ENCODE data around the gene SMARCB1. TPM values are rescaled to one million over a fixed set of nuclear protein-coding genes. Genes with fewer than 3 reads are reported as not detected.

SMARCB1 gene
- total RNA-seq, 1 donor from 2014 or later, result 52.0 TPM

DNA sequence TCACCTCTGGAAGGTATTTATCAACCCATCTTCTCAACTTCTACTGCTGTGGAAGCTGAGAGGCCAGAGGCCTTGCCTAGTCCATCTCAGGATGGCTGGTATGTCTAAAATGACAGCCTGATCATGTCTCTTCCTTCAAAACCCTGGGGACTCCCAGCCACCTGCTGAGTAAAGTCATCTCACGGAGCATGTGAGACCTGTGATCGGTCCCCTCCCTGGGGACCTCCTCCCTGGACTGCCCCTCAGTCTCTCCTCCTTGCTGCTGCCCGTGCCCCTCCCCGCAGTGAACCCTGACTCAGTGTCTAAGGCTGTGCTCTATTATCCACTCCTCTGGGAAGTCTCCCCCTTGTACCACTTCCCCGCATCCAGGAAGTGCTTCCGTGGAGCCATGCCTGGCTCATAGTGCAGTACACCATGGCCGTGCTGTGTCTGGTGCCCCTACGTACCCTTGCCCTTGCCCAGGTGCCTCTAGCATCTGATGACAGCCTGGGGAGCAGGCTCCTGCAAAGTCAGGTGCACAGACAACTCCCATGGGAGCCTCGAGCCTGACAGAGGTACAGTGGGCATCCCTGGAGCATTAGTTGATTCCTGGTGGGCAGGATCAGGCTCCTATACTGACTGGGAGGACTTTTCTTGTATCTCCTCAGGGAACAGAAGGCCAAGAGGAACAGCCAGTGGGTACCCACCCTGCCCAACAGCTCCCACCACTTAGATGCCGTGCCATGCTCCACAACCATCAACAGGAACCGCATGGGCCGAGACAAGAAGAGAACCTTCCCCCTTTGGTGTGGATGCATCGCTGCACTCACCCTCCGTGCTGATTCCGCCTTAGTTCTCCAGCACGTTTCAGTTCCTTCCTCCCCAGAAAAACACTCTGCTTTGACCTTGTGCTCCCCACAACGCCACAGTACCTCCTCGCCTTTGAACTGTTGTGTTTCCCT, 13.8 kb downstream of the SMARCB1 start:
- DNase-seq, result no peak
- Histone ChIP-seq H3K4me1 (peaks cover 9% of the 10 kb centered on the region), H3K27ac (replicated peaks) (no peak overlapping the region), H3K4me3 (no peak overlapping the region), H3K36me3 (peaks cover 90% of the 10 kb centered on the region), H3K27me3 (ENCODE audit: low read depth) (no peaks in the 10 kb centered on the region), H3K9me3 (replicated peaks) (no peaks in the 10 kb centered on the region)
- intact Hi-C loops (cut with micrococcal nuclease), result no loop called here
- TF ChIP-seq, protein P1, sequence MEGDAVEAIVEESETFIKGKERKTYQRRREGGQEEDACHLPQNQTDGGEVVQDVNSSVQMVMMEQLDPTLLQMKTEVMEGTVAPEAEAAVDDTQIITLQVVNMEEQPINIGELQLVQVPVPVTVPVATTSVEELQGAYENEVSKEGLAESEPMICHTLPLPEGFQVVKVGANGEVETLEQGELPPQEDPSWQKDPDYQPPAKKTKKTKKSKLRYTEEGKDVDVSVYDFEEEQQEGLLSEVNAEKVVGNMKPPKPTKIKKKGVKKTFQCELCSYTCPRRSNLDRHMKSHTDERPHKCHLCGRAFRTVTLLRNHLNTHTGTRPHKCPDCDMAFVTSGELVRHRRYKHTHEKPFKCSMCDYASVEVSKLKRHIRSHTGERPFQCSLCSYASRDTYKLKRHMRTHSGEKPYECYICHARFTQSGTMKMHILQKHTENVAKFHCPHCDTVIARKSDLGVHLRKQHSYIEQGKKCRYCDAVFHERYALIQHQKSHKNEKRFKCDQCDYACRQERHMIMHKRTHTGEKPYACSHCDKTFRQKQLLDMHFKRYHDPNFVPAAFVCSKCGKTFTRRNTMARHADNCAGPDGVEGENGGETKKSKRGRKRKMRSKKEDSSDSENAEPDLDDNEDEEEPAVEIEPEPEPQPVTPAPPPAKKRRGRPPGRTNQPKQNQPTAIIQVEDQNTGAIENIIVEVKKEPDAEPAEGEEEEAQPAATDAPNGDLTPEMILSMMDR (IDR thresholded peaks at IDR 0.05; ENCODE audit: borderline replicate concordance), result no peak

DNA sequence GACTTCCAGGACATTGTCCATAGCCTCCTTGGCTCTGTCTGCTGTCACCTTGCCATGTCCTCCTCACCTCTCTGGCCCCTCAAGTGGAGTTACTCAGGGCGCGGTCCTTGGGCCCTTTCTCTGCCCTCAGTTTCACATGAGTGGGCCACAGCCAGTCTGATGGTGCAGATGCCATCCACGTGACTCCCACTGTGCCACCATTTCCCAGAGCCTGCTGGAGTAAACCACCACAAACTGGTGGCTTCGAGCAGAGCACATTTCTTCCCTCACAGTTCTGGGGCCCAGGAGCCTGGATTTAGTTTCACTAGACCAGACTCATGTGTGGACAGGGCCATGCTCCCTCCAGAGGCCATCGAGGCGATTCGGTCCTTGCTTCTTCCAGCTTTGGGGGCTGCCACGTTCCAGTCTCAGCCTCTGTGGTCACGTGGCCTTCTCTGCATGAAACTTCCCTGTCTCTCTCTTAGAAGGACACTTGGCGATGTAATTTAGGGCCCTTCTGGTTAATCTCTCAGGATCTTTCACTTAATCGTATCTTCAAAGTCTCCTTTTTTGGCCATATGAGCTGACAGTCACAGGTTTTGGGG, 14.6 kb downstream of the SMARCB1 start:
- intact Hi-C loops (cut with micrococcal nuclease), result no loop called here
- Histone ChIP-seq H3K27ac (replicated peaks) (no peak overlapping the region), H3K36me3 (peaks cover 90% of the 10 kb centered on the region)

DNA sequence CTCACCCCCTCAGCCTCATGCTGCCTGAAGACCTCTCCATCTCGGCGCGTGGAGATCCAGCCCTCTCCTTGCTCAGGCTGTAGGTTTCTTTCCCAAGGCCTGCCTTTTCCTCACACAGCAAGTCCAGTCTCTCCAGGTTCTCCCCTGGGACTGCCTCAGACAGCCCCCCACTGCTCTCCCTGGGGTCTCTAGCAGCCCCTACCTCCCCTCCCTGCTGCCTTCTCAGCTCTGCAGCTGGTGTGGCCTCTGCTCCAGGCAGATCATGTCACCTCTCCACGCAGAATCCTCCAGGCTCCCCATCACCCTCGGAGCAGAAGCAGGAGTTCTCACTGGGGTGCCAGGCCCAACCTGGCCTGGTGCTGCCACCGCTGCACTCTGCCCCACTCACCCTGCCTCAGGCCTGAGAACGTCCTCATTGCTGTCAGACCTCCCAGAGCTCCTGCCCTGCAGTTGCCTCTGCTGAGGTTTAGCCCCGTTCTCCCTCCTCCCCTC, 15.2 kb downstream of the SMARCB1 start:
- no peaks in the 10 kb centered on the region for H3K27me3 ChIP-seq (ENCODE audit: low read depth)
- no peak for DNase-seq
- intact Hi-C loops (cut with micrococcal nuclease), result no loop called here
- no peak overlapping the region for H3K27ac ChIP-seq (replicated peaks)
- H3K4me3 ChIP-seq, result no peak overlapping the region
- peaks cover 9% of the 10 kb centered on the region for H3K4me1 ChIP-seq
- H3K9me3 ChIP-seq (replicated peaks), result no peaks in the 10 kb centered on the region
- peaks cover 89% of the 10 kb centered on the region for H3K36me3 ChIP-seq
- TF ChIP-seq, protein P1 (IDR thresholded peaks at IDR 0.05; ENCODE audit: borderline replicate concordance), result no peak

More for the DNA sequence above, 14.6 kb downstream of the SMARCB1 start:
- no peak for DNase-seq
- Histone ChIP-seq H3K27me3 (ENCODE audit: low read depth) (no peaks in the 10 kb centered on the region), H3K4me3 (no peak overlapping the region), H3K9me3 (replicated peaks) (no peaks in the 10 kb centered on the region), H3K4me1 (peaks cover 9% of the 10 kb centered on the region)
- TF ChIP-seq, protein P1 (IDR thresholded peaks at IDR 0.05; ENCODE audit: borderline replicate concordance), result no peak

DNA sequence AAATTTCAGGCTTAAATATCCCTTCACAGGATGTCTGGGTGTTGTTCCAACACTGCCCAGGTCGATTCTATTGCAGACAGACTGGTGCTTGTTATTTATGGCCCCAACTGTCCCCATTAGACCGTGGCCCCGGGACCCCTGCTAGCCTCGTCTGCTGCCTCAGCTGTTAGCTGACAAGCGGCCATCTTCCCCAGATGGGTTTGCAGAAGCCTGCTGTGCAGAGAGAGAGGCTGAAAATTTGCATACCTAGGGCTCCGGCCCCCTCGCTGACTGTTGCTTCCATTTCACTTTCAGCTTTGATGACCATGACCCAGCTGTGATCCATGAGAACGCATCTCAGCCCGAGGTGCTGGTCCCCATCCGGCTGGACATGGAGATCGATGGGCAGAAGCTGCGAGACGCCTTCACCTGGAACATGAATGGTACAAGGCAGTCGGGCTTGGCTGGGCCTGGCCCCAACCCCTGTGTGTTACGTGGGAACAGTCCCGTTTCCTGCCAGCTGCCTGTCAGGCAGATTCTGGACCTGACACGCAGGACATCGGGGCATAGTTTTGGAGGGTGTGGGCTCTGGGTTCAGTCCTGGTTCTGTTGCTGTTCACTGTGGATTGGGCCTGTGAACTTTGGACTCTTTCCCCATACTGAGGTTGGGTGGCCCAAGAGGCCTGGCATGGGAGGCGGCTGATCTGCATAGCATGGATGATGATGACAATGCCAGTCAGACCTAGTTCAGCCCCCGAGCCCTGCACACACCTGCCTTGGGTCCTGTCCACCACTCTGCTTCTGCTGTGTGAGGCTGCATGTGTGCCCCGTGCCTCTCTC, 16.4 kb downstream of the SMARCB1 start:
- H3K36me3 ChIP-seq, result peaks cover 89% of the 10 kb centered on the region
- no peaks in the 10 kb centered on the region for H3K9me3 ChIP-seq (replicated peaks)
- no peak overlapping the region for H3K27ac ChIP-seq (replicated peaks)
- H3K4me3 ChIP-seq, result no peak overlapping the region
- no peak for DNase-seq
- TF ChIP-seq, protein P1 (IDR thresholded peaks at IDR 0.05; ENCODE audit: borderline replicate concordance), result no peak
- H3K27me3 ChIP-seq (ENCODE audit: low read depth), result no peaks in the 10 kb centered on the region
- intact Hi-C loops (cut with micrococcal nuclease), result no loop called here
- H3K4me1 ChIP-seq, result peaks cover 9% of the 10 kb centered on the region

DNA sequence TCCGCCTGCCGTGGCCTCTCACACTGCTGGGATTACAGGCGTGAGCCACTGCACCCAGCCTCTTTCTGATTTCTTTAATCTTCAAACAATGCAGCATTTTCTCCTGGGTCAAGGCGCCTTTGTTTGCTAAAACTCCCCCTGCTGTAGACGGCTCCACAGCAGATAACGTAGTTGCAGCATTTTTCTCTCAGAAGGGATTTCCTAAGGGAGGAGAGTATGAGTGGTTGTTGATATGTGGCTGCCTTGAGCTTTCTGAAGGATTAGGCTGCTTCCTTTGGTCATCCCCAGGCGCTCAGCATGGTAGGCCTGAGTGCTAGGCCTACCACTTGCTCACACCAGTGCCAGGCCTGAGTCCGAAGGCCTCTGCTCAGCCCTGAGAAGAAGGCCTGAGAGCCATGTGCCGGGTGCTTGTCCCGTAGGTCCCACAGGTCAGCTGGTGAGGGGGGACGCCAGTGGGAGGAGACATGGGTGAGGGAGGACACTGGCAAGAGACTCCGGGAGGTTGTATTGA, 18.1 kb downstream of the SMARCB1 start:
- TF ChIP-seq, protein P1 (IDR thresholded peaks at IDR 0.05; ENCODE audit: borderline replicate concordance), result no peak
- no peaks in the 10 kb centered on the region for H3K27me3 ChIP-seq (ENCODE audit: low read depth)
- DNase-seq, result no peak
- peak overlapping the region; percentile 23 for H3K27ac ChIP-seq (replicated peaks)
- H3K4me3 ChIP-seq, result no peak overlapping the region
- intact Hi-C loops (cut with micrococcal nuclease), result no loop called here
- no peaks in the 10 kb centered on the region for H3K9me3 ChIP-seq (replicated peaks)
- peaks cover 85% of the 10 kb centered on the region for H3K36me3 ChIP-seq
- H3K4me1 ChIP-seq, result peaks cover 9% of the 10 kb centered on the region

Data from left ventricle myocardium inferior (tissue), 1 donor.